GM21390 (cell line): ENCODE measurements around the gene CCDC187.

Experiments
- ATAC-seq: cut with Tn5 transposase; IDR thresholded peaks from one replicate; pipeline ENCODE4 v1.9.1; 2021; ENCODE audit not compliant: unreplicated experiment

CCDC187 gene

DNA sequence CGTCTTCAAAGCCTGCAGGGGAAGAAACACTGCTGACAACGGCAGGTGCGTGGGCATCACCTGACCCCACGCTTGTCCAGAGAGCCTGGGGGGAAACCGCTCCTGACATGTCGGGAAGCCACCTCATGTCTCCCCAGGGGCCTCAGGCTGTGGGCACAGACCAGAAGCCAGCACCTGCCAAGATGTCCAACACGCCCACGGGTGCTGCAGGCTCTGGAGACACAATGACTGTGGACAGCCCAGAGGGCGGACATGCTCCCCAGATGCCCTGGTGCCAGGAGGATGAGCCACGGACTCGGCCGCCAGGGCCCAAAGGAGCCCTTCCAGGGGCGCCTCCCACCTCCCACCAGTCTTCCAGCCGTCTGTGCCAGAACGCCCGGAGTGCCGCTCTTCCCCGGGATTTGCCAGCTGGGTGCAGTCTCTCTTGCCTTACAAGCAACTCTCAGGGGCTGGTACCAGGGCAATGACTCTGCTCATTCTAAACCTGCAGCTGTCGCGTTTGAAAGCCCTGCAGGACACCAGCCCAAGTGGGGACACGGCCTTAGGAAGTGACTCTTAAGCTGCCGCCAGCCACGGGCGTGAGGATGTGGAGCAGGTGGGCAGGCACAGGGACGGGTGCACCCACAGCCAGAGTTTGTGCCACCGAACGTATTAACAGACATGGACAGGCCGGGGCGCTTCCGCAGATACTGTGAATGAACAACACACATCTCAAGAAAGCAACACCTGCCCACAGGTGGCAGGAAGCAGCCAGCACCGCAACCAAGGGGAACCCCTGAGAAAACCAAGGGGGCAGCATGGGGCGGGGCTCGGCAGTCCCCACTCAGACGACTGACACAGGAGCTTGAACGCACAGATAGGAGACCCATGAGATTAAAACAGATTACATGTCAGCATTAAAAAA is 92.2 kb downstream of the CCDC187 start:
- ATAC-seq = no peak

DNA sequence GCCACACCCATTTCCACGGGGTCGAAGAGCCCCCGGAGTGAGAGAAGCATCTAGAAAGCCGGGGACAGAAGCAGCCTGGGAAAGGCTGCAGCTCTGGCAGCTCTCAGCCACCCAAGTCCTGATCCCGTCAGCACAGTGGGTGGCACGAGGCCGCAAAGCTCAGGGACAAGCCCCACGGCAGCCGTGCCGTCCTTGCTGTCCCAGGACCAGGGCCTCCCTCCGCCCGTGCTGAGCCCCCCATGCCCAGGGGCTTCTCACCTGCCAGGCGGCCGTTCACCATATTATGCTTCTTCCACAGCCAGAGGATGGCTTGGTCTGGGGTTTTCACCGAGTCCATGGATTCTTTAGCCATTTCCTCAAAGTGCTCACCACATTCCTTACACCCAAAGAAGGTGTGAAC is 92.9 kb downstream of the CCDC187 start:
- ATAC-seq = no peak

DNA sequence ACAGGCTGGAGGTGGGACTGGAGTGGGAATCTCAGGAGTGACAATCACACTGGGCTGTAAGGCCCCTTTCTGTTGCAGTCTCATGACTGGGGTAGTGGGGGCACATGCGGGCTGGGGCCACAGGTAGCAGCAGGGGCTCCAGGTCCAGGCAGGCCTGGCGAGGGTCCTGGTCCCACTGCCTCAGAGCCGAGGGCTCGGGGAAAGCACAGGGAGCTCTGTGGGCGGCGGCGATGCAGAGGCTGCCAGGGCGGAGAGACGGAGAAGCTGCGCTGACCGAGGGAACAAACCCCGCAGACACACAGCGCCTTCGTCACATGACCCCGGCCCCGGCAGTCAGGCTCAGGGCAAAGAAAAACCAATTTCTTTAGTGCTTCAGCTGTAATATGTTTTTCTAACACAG is 93.6 kb downstream of the CCDC187 start:
- ATAC-seq = no peak

DNA sequence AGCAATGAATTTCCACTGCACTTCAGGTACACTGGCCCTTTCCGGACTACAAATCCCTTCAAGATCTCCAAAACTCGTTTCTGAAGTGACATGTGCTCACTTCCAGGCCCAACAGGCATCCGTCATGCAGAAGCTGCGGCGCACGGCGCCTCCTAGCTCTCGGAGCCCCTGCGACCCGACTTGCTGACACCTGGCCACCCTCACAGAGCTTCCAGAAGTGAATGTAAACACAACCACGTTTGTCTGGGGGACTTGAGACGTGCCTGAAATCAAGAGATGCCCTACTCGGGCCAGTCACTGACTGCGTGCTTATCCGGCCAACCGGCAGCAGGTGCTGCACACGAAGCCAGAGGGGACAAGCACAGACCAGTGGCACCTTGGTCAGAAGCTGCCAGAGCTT is 94.1 kb downstream of the CCDC187 start:
- no peak for ATAC-seq

DNA sequence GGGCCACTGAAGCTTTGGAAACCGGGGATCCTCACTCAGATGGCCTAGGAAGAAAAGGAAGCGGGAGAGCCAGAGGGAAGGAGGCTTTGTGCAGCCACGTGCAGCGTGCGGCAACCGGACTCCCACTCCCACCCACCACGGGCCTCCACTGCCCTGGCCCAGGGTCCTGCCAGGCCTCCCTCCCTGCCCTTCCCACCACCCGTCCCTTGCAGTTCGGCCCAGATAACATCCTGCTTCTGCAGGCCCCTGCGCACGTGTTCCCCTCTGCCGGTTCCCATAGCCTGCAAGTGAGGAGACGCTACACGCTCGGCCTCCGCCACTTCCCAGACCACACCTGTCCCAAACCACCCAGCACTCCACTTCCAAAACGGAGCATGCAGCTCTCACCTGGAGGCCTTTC is 94.7 kb downstream of the CCDC187 start:
- no peak for ATAC-seq

DNA sequence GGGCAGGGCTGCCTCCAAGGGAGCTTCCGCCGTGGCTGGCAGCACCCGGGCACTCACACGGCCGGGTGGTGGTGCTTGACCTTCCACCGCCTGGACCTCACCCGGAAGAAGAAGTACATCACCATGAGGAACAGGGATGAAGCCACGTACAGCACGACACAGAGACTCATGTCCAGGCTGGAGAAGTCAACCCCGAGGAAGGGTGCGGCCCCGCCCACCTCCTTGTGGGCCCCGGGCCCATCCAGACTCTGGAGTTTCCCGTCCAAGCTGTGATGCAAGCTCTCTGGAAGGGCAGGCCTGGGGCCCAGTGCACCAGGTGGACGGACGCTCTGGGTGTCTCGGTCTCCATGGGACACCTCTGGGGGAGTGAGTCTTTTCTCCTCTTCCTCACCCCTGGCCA is 95.2 kb downstream of the CCDC187 start:
- no peak for ATAC-seq

DNA sequence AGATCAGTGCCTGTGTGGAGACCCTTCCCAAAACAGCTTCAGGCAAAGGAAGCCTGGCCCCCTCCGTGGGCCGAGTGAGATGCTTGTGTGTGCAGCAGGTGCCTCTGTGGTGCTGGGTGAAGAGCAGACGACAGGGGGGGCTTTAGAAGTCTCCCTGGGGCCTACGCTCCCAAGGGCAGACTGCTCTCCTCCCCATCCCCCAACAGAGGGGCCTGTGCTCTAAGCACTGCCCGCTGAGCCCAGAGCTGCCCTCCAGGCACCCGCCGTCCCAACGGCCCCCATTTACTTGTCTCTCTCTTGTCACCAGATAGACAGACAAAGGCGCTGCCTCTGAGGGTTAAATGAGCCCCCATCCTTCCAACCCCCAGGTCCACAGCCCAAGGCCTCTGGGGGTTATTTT is 96.3 kb downstream of the CCDC187 start:
- ATAC-seq = no peak

DNA sequence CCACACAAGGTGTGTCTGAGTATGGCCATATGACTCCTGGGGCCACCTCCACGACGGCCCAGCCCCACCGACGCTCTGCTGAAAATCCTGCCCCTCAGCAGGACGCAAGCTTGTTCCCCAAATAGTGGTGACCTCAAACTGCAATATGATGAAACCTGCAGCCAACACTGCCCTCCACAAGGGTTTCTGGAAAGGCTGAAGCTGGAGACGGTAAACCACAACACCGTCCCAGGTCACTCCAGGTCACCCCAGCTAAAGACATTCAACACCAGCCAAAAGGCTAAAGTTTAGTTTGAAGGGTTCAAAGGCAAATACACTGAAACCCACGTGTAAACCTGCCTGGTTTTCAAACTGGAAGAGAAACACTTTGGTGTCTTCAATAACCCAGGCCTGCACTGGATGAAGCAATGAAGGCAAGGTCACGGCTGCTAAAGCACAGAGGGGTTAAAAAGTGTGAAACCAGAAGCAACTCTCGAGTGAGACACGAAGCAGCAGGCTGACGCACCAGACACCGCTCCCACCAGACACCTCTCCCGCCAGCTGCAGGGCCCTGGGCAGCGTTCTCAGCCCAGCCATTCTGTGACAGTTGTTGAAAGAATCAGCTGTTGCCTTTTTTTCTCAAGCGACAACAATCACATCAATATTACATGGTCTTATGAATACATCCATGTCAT is 97.2 kb downstream of the CCDC187 start:
- ATAC-seq = no peak

DNA sequence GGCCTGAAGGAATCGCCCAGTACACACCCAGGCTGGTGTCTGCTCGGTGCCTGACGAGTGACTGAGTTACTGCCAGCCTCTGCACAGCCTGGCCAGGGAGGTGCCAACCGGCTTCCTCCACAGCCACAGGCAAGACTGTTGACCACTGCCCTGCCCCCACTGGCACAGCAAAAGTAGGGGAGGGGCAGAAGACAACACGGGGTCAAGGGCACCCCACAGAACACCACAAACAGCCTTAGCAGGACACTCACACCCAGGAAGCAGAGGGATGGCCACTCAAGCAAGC is 98.2 kb downstream of the CCDC187 start:
- no peak for ATAC-seq

DNA sequence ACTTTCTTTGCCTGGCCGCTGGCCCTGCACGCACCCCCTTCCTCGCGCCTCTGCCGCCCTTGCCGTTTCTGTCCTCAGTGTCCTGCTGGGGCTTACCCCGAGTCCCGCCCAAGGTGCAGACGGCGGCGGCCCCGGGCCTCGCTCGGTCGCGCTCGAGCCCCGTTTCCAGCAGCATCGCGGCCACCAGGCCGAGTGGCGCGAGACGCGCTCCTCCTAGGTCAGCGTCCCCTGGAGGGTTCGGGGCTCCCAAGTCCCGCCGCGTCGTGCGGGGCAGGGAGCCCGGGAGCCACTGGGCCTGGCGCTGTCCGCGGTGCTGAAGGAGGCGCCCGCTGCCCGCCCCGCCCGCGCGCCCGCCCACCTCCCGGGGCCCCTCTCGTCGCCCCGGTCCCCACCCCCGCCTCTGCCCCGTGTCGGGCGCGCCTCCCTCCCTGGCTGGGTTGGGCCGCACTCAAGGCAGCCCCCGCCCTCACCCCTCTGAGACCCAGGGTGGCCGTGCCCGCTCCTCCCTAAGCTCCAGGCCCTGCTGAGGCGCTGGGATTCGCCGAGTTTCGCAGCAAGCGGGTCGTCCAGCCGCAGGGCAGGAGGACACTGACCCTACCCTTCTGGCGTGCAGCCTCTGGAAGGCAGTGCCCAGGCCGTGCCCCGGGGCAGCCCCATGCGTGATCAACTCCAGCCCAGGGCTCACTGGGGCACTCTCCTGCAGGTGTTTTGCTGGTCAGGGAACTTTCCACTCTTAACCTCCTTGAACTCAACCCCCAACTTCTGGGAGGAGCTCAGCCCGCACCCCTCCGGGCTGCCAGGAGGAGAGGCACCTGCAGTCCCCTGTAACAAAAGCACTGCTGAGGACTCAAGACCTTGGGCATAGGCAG is 98.8 kb downstream of the CCDC187 start, which contains the start of gene LHX3:
LHX3 (minus strand) TSS at position 291 of the 869 bp plus-strand sequence; CDS start at position 175, 116 bp downstream.
- ATAC-seq = no peak

DNA sequence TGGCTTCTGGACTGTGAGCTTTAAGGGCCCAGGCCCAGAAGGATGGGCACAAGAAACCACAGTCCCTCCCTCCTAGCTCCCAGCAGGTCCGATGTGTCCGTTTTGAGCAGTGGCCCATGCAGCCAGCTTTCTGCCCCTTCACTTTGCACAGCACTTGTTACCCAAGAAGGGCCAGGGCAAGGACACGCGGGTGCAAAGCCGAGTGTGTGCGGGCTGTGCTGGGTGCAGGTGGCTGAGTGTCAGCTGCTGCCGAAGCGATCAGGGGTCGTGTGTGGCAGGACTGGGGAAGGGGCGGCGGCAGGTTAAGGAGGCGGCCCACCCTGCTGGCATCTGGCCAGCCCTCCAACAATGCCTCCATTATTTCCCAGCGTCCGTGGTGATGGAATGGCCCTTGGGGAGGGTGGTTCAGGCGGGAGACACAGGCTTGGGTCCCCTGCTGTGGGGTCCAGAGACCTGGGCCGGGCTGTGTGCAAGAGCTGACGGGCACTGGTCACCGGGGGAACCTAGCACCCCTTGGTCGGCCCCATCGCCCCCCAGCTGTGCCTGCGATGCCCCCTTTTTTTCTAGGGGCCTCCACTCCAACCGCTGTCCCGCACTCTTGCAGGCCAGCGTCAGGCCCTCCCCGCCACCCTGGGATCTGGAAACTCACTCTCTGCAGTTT is 99.6 kb downstream of the CCDC187 start:
- ATAC-seq = no peak

DNA sequence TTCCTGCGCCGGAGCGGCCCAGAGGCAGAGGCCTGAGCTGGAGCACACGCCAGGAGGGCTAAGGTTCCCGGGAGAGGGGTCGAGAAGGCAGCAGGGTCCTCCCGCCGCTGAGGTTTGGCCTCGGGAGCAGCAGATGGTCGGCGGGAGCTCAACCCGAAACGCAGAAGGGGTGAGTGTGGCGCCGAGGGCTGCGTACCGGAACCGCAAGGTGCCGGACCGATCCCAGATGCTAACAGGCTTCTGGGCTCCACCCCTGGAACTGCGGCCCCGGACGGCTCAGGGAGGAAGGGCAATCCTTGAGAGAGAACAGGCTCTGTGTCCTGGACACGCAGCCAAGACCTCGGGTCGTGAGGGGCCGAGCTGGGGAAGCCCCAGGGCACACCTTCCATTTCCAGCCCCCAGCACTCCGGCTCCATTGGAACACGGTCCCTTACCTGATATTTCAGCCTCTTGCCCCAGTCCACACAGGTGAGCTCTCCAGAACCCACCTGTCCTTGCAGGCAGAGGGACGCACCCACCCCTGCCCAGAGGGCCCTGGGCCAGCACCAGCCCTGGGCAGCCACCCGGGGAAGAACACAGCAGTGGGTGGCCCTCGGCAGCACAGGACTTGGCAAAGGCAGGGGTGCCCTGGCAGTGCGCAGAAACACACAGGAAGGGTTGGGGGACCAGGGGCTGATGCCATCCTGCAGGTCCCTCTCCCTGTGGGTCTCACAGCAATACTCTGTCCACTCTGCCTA is 100.3 kb downstream of the CCDC187 start:
- no peak for ATAC-seq

DNA sequence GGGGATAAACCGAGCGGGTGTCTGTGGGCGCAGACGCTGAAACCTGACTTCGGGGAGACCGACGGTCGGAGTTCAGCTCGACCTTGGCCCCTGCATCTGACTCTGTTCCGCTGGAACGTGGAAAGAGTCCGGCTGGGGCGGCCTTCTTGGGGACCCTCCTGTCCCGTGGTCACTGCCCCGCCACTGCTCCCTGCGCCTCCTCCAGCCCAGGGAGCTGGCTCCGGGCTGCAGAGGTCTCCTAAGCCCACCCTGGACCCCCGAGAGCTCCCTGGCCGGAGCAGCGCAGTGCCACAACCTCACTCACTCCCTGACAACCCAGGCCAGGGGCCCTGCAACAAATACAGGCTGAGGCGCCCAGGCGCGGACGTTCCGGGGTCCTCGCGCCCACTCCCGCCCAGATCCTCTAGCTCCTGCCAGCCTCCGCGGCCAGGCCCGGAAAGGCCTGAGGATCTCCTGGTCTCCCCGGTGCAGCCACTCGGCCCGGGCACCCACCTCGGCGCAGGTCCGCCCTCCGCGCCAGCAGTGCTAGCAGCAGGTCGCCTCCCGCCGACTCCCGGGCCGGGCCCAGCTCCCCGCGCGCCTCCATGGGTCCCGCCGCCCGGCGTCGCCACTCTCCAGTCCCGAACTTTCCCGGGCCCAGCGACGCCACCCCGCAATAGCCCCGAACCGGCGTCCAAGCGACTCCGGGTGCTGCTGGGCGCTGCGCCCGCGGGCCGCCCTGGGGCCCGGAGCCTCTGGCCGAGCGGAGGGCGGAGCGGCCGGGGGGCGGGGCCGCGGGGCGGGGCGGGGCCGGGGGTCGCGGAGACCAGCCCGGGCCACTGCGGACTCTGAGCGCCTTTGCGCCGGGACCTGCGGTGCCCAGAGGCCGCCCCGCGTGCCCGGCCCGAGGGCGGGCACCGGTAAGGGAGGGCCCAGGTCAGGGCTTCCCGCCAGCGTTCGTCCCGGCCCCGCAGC is 101.2 kb downstream of the CCDC187 start:
- no peak for ATAC-seq

DNA sequence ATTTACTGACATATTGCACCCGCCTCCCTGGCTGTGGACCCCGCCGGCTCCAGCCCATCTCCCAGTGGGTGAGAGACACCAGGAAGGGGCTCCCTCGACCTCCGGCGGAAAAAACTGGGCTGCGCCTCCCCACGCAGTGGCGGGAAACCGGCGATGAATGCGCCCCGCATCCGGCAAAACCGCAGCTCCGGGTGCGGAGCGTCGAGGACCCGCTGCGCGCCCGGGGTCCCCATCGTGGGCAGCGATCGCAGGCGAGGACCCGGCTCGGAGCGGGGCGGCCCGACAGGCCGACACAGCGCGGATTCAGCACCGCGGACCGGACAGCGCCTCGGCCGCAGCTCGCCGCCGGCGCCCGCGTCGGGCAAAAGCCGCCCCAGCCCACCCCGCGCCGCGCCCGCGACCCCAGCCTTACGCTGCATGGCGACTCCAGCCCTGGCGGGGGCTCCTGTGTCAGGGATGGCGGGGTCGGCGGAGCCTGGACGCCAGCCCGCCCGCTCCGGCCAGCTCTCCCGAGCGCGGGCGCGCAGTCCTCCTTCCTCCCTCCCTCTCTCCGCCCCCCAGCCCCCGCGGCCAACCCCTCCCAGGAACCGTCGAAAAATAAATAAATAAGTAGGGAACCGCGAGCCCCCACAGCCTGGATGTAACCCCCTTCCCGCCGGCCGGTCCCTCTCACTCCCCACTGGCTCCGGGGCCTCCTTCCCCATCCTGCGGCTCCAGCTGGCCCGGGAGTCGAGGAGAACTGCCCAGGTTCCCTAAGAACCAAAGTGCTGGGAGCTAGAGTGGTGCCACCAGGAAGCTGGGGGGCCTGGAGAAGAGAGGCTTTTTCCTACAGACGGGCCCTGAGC is 102.1 kb downstream of the CCDC187 start:
- ATAC-seq = no peak

DNA sequence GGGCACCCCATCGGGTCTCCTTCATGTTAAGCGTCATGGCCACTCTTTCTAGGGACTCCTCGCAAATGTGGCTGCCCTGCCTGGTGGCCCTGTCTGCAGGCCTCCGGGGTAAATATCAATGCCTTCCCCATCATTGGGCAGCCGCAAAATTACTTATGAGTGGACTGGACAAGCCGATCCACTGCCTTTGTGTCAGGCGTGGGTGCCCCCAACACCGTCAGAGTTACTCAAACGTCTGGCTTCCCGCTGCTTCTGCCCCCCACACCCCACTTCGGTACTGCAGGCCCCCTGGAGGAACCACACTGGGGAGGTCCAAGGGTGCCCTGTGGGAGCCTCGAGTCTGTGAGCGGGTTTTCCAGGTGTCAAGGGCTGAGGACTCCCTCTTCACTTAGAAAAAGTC is 102.7 kb downstream of the CCDC187 start:
- ATAC-seq = no peak

DNA sequence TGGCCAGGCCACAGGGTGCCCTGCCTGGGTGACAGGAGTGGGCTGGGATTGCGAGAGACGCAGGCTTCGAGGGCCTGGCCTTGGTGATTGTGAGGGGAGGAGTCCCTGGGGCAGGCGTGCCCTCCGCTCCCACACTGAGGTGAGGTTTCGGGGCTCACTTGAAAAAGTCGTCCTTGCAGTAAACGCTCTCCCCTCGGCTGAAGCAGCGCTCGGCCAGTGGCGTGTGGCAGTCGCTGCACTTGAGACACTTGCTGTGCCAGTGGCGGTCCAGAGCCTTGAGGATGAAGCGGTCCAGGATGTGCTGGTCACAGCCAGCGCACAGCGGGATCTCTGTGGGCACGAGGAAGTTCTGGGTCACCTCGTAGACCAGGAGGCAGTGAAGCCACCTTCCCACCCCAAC is 103.5 kb downstream of the CCDC187 start:
- no peak for ATAC-seq
